Upper lobe of left lung (tissue), 6 donors: ENCODE data around the gene ASB5. TPM values are rescaled to one million over a fixed set of nuclear protein-coding genes. Genes with fewer than 3 reads are reported as not detected.

ENCODE experiments used
- ATAC-seq, 2 donors: fragments of 200-7000 bp; cut with Tn5 transposase; one replicate each; pipeline ENCODE4 v1.9.1; 2022; ENCODE audit warnings: mild to moderate bottlenecking in 2 of 2, moderate library complexity in 2 of 2; ENCODE audit not compliant: low FRiP score in 2 of 2
- DNase-seq, 2 donors: peaks; one replicate each; pipeline ENCODE4 v3.0.0-alpha.2; 2019 to 2020
- H3K27ac ChIP-seq, 4 donors: fragments of 200-600 bp; sonication (generic); one replicate each; pipeline ENCODE4 v1.5.1; 2016 to 2019
- H3K27me3 ChIP-seq, 4 donors: fragments of 200-600 bp; sonication (generic); one replicate each; pipeline ENCODE4 v1.5.1; 2017 to 2019
- H3K36me3 ChIP-seq, 4 donors: fragments of 200-600 bp; sonication (generic); one replicate each; pipeline ENCODE4 v1.5.1; 2016 to 2019
- H3K4me1 ChIP-seq, 4 donors: fragments of 200-600 bp; sonication (generic); one replicate each; pipeline ENCODE4 v1.5.1; 2018 to 2019
- H3K4me3 ChIP-seq, 4 donors: fragments of 200-600 bp; sonication (generic); one replicate each; pipeline ENCODE4 v1.5.1; 2017 to 2019; ENCODE audit warnings: mild to moderate bottlenecking in 2 of 4, moderate library complexity in 1 of 4
- H3K9me3 ChIP-seq, 4 donors: fragments of 200-600 bp; sonication (generic); one replicate each; pipeline ENCODE4 v1.5.1; 2018 to 2019
- EP300 ChIP-seq, 4 donors: sonication (generic); formaldehyde crosslinking; IDR thresholded peaks; one replicate each; pipeline ENCODE4 v1.5.1; 2017; ENCODE audit warnings: antibody characterized with exemption in 4 of 4, control low read depth in 2 of 4
- POLR2A ChIP-seq, 4 donors: fragments of 450-650 bp; IDR thresholded peaks; one replicate each; pipeline ENCODE4 v1.5.1; 2016 to 2017; ENCODE audit warnings: antibody characterized with exemption in 4 of 4, mild to moderate bottlenecking in 2 of 4
- POLR2AphosphoS5 ChIP-seq, 2 donors: sonication (generic); formaldehyde crosslinking; IDR thresholded peaks; one replicate each; pipeline ENCODE4 v1.5.1; 2017; ENCODE audit warnings: antibody characterized with exemption in 2 of 2
- WGBS, 2 donors: methylation state at CpG; one replicate each; pipeline ENCODE4 v1.1.5; 2017 to 2018; 5-methylcytosine and 5-hydroxymethylcytosine counted together
- total RNA-seq, 6 donors: library from RNA; depleted of rRNA in 4 of 6; stranded (reverse); fragments of >200 nt in 4 of 6; gene quantifications; one replicate each; pipeline versions ENCODE4 v1.1.0 to v1.2.1, GENCODE V29; 2016 to 2021
- TF ChIP-seq, protein P1 (sequence below), 6 experiments: fragments of 450-650 bp in 4 of 6; fragments of 200-600 bp in 2 of 6; sonication (generic) in 2 of 6; IDR thresholded peaks; one replicate each; pipeline ENCODE4 v1.5.1; 2016 to 2019; ENCODE audit warnings: antibody characterized with exemption in 6 of 6
- donor health status: DM: no; HTN: no; CAD: no; lungs with moderate emphysema.
- donor health status: DM: no; HTN: yes; CAD: no; lungs with severe emphysema.

ASB5 gene
- total RNA-seq, 6 donors from 2014 or later: not detected

GRCh38 chr4:176238157-176238610, 30.8 kb downstream of the ASB5 start:
- Histone ChIP-seq H3K4me3 (no peak overlapping the region), H3K36me3 (no peaks in the 10 kb centered on the region), H3K27ac (no peak overlapping the region), H3K9me3 (no peaks in the 10 kb centered on the region), H3K27me3 (no peaks in the 10 kb centered on the region), H3K4me1 (no peaks in the 10 kb centered on the region)
- TF ChIP-seq, protein P1, sequence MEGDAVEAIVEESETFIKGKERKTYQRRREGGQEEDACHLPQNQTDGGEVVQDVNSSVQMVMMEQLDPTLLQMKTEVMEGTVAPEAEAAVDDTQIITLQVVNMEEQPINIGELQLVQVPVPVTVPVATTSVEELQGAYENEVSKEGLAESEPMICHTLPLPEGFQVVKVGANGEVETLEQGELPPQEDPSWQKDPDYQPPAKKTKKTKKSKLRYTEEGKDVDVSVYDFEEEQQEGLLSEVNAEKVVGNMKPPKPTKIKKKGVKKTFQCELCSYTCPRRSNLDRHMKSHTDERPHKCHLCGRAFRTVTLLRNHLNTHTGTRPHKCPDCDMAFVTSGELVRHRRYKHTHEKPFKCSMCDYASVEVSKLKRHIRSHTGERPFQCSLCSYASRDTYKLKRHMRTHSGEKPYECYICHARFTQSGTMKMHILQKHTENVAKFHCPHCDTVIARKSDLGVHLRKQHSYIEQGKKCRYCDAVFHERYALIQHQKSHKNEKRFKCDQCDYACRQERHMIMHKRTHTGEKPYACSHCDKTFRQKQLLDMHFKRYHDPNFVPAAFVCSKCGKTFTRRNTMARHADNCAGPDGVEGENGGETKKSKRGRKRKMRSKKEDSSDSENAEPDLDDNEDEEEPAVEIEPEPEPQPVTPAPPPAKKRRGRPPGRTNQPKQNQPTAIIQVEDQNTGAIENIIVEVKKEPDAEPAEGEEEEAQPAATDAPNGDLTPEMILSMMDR (IDR thresholded peaks at IDR 0.05): no peak
- TF ChIP-seq POLR2AphosphoS5 (IDR thresholded peaks at IDR 0.05): no peak
- TF ChIP-seq POLR2A (IDR thresholded peaks at IDR 0.05): no peak
- TF ChIP-seq EP300 (IDR thresholded peaks at IDR 0.05): no peak
- ATAC-seq: no peak
- 73 to 74% methylated on average over 7 of the region's 7 CpGs for WGBS, 2 donors
- DNase-seq: no peak

GRCh38 chr4:176236946-176237345, 32.1 kb downstream of the ASB5 start:
- H3K36me3 ChIP-seq: no peaks in the 10 kb centered on the region
- H3K4me3 ChIP-seq: no peak overlapping the region
- no peak overlapping the region for H3K27ac ChIP-seq
- no peak for TF ChIP-seq POLR2AphosphoS5 (IDR thresholded peaks at IDR 0.05)
- H3K4me1 ChIP-seq: no peaks in the 10 kb centered on the region
- H3K27me3 ChIP-seq: no peaks in the 10 kb centered on the region
- 65 to 72% methylated on average over 5 of the region's 5 CpGs for WGBS, 2 donors
- DNase-seq: no peak
- ATAC-seq: no peak
- H3K9me3 ChIP-seq: no peaks in the 10 kb centered on the region

DNA sequence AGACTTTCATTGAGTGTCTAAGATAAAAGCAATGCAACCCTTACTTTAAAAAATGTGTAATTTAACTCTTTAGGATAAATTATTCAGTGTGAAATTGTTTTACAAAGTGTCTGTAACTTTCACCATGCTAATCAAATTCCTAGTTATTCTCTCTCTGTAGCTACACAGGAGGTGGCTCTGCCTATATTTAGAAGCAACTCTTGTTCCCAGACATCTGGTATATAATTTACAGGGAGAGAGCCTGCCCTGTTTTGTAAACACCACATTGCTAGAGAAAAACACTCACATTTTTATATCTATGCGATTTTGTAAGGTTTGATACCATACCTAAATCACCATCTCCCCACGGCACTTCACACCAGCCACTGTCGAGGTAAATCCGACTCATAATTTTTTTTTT, 38.2 kb downstream of the ASB5 start:
- H3K9me3 ChIP-seq: no peaks in the 10 kb centered on the region
- no peaks in the 10 kb centered on the region for H3K27me3 ChIP-seq
- no peak overlapping the region for H3K27ac ChIP-seq
- WGBS, 2 donors: 75 to 77% methylated on average over 4 of the region's 4 CpGs
- DNase-seq (no peak), ATAC-seq (no peak)
- no peaks in the 10 kb centered on the region for H3K36me3 ChIP-seq
- no peak overlapping the region for H3K4me3 ChIP-seq
- H3K4me1 ChIP-seq: no peaks in the 10 kb centered on the region
- no peak for TF ChIP-seq EP300 (IDR thresholded peaks at IDR 0.05)
- TF ChIP-seq POLR2AphosphoS5 (IDR thresholded peaks at IDR 0.05): no peak
- TF ChIP-seq, protein P1 (IDR thresholded peaks at IDR 0.05): no peak
- TF ChIP-seq POLR2A (IDR thresholded peaks at IDR 0.05): no peak

DNA sequence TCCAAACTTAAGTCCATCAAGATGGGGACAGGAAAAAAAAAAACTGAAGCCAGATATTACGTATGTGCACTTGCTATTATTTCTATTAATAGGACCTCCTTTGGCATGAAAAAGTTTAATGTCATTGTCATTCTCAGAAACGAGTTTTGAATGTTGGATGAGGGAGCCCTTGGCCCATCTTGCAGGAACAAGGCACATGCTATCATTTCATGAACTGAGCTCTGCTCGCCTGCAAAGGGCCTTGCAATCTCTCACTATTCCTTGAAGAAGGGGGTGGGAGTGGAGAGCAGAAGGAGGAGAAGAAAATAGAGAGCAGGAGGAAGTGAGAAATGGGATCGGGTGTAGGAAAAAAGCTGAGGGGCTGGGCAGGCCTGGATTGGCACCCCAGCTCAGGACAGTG, 39.4 kb downstream of the ASB5 start:
- Histone ChIP-seq H3K4me1 (no peaks in the 10 kb centered on the region), H3K27ac (no peak overlapping the region), H3K27me3 (no peaks in the 10 kb centered on the region), H3K9me3 (no peaks in the 10 kb centered on the region), H3K36me3 (no peaks in the 10 kb centered on the region), H3K4me3 (no peak overlapping the region)
- 58 to 61% methylated on average over 4 of the region's 4 CpGs for WGBS, 2 donors
- TF ChIP-seq, protein P1 (IDR thresholded peaks at IDR 0.05): no peak
- TF ChIP-seq POLR2AphosphoS5 (IDR thresholded peaks at IDR 0.05) (no peak), POLR2A (IDR thresholded peaks at IDR 0.05) (no peak), EP300 (IDR thresholded peaks at IDR 0.05) (no peak)
- DNase-seq: no peak
- no peak for ATAC-seq

- H3K4me3 ChIP-seq: no peak overlapping the region
- no peak for DNase-seq
- no peak for TF ChIP-seq POLR2A (IDR thresholded peaks at IDR 0.05)
- no peak for TF ChIP-seq POLR2AphosphoS5 (IDR thresholded peaks at IDR 0.05)
- no peak for TF ChIP-seq EP300 (IDR thresholded peaks at IDR 0.05)
- TF ChIP-seq, protein P1 (IDR thresholded peaks at IDR 0.05): no peak
- no peak for ATAC-seq
- H3K9me3 ChIP-seq: no peaks in the 10 kb centered on the region
- no peak overlapping the region for H3K27ac ChIP-seq
- H3K36me3 ChIP-seq: no peaks in the 10 kb centered on the region
- WGBS, 2 donors: 78 to 87% methylated on average over 5 of the region's 5 CpGs
- H3K4me1 ChIP-seq: no peaks in the 10 kb centered on the region
- no peaks in the 10 kb centered on the region for H3K27me3 ChIP-seq
Measured at GRCh38 chr4:176226736-176227135, 42.3 kb downstream of the ASB5 start.
